Measurements from ENCODE around the gene RALB.
"Not testable (repeated sequence)": the region's sequence is repeated elsewhere in the genome, so short reads cannot be mapped to it uniquely, and the experiment has no call there.

Gene RALB

DNA sequence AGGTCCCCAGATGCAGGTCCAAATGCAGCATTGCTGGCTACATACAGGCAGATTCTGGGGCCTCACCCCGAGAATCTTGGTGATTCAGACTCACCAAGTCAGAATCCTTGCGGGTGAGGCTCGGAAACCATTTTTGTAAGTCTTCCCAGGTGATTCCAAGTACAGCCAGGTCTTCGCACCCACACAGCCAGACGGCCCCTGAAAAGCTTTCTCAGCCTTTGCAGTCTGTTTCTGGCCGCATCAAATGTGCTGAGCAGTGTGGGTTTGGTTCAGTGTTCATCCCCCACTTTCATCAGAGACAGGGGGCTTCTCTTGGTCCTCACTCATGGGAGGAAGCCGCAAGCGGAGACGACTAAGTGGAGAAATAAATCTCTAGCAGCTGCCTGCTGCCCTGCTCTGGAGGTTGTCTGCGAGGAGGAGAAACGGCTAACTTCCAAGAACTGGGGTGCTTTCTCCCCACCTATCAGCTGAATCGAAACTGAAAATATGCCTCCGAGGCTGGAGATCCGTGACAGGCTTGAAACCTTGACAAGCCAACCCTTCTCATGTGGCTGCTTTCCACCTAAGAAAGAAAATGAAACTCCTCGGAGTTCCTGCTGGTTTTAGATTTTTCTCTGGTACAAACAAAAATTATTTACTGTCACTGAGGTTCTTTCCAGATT, 20.5 kb upstream of the RALB start:
- H3K27me3 ChIP-seq: no peaks in the 10 kb centered on the region
- DNase-seq: no peak
- H3K4me3 ChIP-seq (ENCODE audit: low read depth, low read length): no peak overlapping the region
- no peaks in the 10 kb centered on the region for H3K36me3 ChIP-seq
- TF ChIP-seq, protein P1, sequence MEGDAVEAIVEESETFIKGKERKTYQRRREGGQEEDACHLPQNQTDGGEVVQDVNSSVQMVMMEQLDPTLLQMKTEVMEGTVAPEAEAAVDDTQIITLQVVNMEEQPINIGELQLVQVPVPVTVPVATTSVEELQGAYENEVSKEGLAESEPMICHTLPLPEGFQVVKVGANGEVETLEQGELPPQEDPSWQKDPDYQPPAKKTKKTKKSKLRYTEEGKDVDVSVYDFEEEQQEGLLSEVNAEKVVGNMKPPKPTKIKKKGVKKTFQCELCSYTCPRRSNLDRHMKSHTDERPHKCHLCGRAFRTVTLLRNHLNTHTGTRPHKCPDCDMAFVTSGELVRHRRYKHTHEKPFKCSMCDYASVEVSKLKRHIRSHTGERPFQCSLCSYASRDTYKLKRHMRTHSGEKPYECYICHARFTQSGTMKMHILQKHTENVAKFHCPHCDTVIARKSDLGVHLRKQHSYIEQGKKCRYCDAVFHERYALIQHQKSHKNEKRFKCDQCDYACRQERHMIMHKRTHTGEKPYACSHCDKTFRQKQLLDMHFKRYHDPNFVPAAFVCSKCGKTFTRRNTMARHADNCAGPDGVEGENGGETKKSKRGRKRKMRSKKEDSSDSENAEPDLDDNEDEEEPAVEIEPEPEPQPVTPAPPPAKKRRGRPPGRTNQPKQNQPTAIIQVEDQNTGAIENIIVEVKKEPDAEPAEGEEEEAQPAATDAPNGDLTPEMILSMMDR (IDR thresholded peaks at IDR 0.05; ENCODE audit: low read depth, low read length): no peak
- no peaks in the 10 kb centered on the region for H3K9me3 ChIP-seq
- H3K4me1 ChIP-seq: peaks cover 4% of the 10 kb centered on the region

DNA sequence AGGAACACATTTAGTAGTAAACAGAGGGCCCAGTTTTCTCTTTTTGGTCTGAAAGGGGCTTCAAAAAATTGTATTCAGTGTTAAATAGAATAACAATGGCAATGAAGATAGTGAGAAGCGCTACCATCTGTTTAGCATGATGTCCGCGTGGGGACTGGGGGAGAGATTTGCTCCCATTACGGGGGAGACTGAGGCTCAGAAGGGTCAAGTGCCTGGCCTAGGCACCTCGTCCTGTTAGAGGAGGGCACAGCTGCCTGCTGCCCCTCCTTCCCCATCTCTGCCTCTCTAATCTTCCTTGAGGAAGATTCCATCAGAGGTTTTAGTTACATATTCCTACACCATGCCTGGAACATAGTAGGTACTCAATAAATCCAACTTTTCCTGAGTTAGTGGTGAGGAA, 19.4 kb upstream of the RALB start:
- Histone ChIP-seq H3K9me3 (no peaks in the 10 kb centered on the region), H3K4me3 (ENCODE audit: low read depth, low read length) (no peak overlapping the region), H3K27me3 (no peaks in the 10 kb centered on the region), H3K4me1 (no peaks in the 10 kb centered on the region), H3K36me3 (no peaks in the 10 kb centered on the region)
- DNase-seq: no peak
- TF ChIP-seq, protein P1 (IDR thresholded peaks at IDR 0.05; ENCODE audit: low read depth, low read length): no peak

DNA sequence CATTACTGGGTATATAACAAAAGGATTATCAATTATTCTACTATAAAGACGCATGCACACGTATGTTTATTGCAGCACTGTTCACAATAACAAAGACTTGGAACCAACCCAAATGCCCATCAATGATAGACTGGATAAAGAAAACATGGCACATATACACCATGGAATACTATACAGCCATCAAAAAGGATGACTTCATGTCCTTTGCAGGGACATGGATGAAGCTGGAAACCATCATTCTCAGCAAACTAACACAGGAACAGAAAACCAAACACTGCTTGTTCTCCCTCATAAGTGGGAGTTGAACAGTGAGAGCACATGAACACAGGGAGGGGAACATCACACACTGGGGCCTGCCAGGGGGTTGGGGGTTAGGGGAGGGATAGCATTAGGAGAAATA, 17.5 kb upstream of the RALB start:
- not testable (repeated sequence) for H3K4me1 ChIP-seq; DNase-seq; H3K4me3 ChIP-seq (ENCODE audit: low read depth, low read length); H3K27me3 ChIP-seq; H3K36me3 ChIP-seq; H3K9me3 ChIP-seq

DNA sequence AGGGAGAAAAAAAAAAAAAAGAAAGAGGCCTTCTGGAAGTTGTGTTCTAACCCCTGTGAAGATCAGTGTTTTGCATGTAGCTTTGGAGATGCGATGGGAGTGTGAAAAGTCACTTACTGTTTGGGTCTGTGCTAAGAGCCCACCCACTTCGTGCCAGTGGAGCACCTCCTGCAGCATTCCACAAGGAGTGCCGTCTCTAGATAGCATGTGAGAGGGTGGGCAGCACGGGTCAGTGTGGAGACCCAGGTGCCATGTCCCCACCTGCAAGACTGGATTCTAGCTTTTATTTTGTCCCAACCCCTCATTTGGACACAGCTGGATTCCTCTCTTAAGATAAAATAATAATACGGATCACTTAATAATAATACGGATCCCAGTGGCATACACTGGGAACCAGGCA, 17.0 kb upstream of the RALB start:
- no peaks in the 10 kb centered on the region for H3K9me3 ChIP-seq

DNA sequence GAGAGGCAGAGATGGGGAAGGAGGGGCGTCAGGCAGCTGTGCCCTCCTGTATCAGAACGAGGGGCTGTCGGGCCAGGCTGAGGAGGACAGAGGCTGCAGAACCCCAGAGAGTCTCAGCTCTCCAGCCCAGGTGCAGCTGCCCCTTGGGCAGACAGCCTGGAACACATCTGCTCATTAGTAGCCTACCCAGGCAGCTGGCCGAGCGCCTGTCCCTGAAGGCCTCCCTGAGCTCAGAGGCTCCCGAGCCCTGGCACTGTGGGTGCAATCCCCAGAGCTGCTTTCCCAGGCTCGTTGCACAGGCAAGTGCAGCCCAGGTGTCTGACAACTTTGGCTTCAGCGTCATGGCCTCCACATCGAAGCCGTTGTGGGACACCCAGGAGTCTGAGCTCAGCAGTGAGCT, 16.3 kb upstream of the RALB start:
- Histone ChIP-seq H3K36me3 (no peaks in the 10 kb centered on the region), H3K9me3 (no peaks in the 10 kb centered on the region), H3K27me3 (no peaks in the 10 kb centered on the region), H3K4me1 (no peaks in the 10 kb centered on the region), H3K4me3 (ENCODE audit: low read depth, low read length) (no peak overlapping the region)
- TF ChIP-seq, protein P1 (IDR thresholded peaks at IDR 0.05; ENCODE audit: low read depth, low read length): no peak
- no peak for DNase-seq

More for the DNA sequence above, 17.0 kb upstream of the RALB start:
- H3K4me1 ChIP-seq: no peaks in the 10 kb centered on the region
- no peaks in the 10 kb centered on the region for H3K36me3 ChIP-seq
- no peaks in the 10 kb centered on the region for H3K27me3 ChIP-seq
- TF ChIP-seq, protein P1 (IDR thresholded peaks at IDR 0.05; ENCODE audit: low read depth, low read length): no peak
- H3K4me3 ChIP-seq (ENCODE audit: low read depth, low read length): no peak overlapping the region
- no peak for DNase-seq

DNA sequence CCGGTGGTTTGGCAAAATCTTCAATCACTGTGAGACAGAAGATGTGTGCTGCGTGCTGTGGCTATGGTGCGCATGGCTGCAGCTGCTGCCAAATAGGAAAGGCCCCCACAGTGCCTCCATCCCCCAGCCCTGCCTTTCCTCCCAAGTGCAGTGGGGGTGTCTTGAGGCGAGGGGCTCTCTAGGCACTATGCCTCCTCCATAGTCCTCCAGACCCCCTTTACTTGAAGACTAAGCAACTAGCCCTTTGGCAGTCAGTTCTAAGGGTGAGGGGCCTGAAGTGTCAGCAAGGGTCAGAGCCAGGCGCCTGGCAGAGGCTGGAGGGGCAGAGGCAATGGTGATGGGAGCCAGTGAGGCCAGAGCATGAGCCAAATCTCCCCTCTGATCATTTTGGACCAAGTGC, 15.9 kb upstream of the RALB start:
- TF ChIP-seq, protein P1 (IDR thresholded peaks at IDR 0.05; ENCODE audit: low read depth, low read length): no peak
- Histone ChIP-seq H3K4me1 (no peaks in the 10 kb centered on the region), H3K4me3 (ENCODE audit: low read depth, low read length) (no peak overlapping the region), H3K36me3 (no peaks in the 10 kb centered on the region), H3K27me3 (no peaks in the 10 kb centered on the region), H3K9me3 (no peaks in the 10 kb centered on the region)
- no peak for DNase-seq

Data from BE2C (cell line).